GM12891 (cell line): ENCODE results near the gene SLC1A3. TPM values are rescaled to one million over a fixed set of nuclear protein-coding genes. Genes with fewer than 3 reads are reported as not detected.
"Not testable (repeated sequence)": the region's sequence is repeated elsewhere in the genome, so short reads cannot be mapped to it uniquely, and the experiment has no call there.

ENCODE experiments used
- DNase-seq: peaks from one replicate; pipeline ENCODE4 v3.0.0; 2011; ENCODE audit warnings: low spot score; ENCODE audit not compliant: insufficient read length
- FAIRE-seq: peaks from 2 replicates; lab custom pipeline; 2011; peaks lifted over from hg19 to GRCh38; lab: Jason Lieb, UNC
- PAX5 ChIP-seq: IDR thresholded peaks from 2 replicates; pipeline ENCODE4 v1.6.1; 2011; ENCODE audit warnings: low read length, moderate library complexity, mild to moderate bottlenecking; ENCODE audit not compliant: insufficient read depth, severe bottlenecking
- POLR2A ChIP-seq: IDR thresholded peaks from 2 replicates; pipeline ENCODE4 v1.6.1; 2011; ENCODE audit warnings: low read depth, low read length, control low read depth
- POLR2AphosphoS5 ChIP-seq: IDR thresholded peaks from 2 replicates; pipeline ENCODE4 v1.6.1; 2011; ENCODE audit warnings: low read depth, low read length, control low read depth
- POU2F2 ChIP-seq: IDR thresholded peaks from 2 replicates; pipeline ENCODE4 v1.6.1; 2011; ENCODE audit warnings: low read depth, mild to moderate bottlenecking, control low read depth, low read length, moderate library complexity
- SPI1 ChIP-seq: IDR thresholded peaks from 2 replicates; pipeline ENCODE4 v1.6.1; 2011; ENCODE audit warnings: low read depth, low read length, control low read depth
- TAF1 ChIP-seq: IDR thresholded peaks from 2 replicates; pipeline ENCODE4 v1.6.1; 2011; ENCODE audit warnings: low read depth, low read length, control low read depth
- polyA plus RNA-seq: library from polyadenylated mRNA; unstranded; fragments of >200 nt; gene quantifications from one replicate; pipeline ENCODE4 v1.2.1, GENCODE V29; 2012; ENCODE audit warnings: low read depth, missing spikeins, inconsistent platforms; ENCODE audit not compliant: missing spikeins

SLC1A3 gene
- polyA plus RNA-seq, result 1.5 TPM

DNA sequence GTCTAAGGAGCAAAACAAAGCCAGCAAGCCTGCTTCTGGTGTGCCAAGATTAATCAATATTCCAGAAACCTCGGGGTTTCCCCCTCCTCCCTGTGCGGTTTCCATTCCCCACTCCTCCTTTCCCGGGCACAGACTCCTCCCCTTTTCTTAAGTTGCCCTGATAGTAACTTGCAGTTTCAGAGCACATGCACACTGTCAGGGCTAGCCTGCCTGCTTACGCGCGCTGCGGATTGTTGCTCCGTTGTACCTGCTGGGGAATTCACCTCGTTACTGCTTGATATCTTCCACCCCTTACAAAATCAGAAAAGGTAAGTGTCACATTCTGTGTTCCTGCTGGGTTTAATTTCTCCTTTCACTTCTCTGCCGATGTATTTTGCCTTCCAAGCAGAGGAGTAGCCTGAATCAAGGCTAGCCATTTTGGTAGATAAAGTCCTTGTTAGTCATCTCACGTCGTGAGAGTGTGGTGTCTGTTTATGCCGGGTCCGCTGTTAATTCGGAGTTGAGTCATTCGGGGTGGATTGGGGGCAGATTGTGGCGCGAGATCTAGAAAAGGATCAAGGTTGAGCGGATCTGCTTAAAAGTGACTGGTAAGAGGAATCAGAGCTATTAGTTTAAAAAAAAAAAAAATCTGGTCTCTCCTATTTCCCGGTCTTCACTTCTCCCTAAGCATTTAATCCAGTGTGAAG, at the start of gene SLC1A3:
Gene SLC1A3, plus strand, starts transcription at position 179 of the 686 bp plus-strand sequence. CDS start 1,818 bp downstream, outside the sequence.
- DNase-seq (no peak), FAIRE-seq (peak; percentile 96)
- TF ChIP-seq POLR2AphosphoS5 (peak; percentile 68; the same call in 1 of the 2 replicates), POLR2A (peak; percentile 81), POU2F2 (0 out of 2 replicates have a peak, but pooled peaks have one; percentile 24), TAF1 (no peak)

- no peak for DNase-seq
- no peak for FAIRE-seq
- no peak for TF ChIP-seq TAF1
- no peak for TF ChIP-seq POU2F2
- TF ChIP-seq POLR2A, result no peak
- TF ChIP-seq POLR2AphosphoS5, result no peak
- TF ChIP-seq SPI1, result no peak
Measured at GRCh38 chr5:36558641-36559040, 47.8 kb upstream of the SLC1A3 start.

DNA sequence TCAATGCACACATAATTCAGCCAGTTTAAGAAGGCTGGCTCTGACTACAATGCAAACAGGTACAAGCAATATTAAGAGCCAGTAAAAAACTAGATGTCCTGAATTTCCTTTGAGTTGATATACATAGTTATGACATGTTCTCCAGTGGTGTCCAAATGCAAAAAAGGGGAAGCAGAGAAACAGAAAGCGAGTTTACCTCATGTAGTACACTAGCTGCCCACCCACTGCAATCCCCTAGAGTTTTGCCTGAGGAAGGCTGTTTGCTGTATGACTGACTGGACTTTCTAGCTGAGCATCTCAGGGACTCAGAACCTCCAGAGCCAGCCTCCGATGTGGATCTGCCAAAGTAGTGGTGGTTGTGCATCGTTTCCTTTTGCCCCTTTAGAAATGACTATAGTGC, 44.8 kb upstream of the SLC1A3 start:
- DNase-seq (no peak), FAIRE-seq (no peak)
- TF ChIP-seq TAF1 (no peak), POU2F2 (no peak), POLR2AphosphoS5 (no peak), POLR2A (no peak), SPI1 (no peak), PAX5 (no peak)

- no peak for TF ChIP-seq POU2F2
- TF ChIP-seq POLR2A, result no peak
- TF ChIP-seq PAX5, result no peak
- no peak for TF ChIP-seq TAF1
- TF ChIP-seq SPI1, result no peak
- TF ChIP-seq POLR2AphosphoS5, result no peak
- no peak for FAIRE-seq
- no peak for DNase-seq
Measured at GRCh38 chr5:36569491-36569890, 36.9 kb upstream of the SLC1A3 start.

DNA sequence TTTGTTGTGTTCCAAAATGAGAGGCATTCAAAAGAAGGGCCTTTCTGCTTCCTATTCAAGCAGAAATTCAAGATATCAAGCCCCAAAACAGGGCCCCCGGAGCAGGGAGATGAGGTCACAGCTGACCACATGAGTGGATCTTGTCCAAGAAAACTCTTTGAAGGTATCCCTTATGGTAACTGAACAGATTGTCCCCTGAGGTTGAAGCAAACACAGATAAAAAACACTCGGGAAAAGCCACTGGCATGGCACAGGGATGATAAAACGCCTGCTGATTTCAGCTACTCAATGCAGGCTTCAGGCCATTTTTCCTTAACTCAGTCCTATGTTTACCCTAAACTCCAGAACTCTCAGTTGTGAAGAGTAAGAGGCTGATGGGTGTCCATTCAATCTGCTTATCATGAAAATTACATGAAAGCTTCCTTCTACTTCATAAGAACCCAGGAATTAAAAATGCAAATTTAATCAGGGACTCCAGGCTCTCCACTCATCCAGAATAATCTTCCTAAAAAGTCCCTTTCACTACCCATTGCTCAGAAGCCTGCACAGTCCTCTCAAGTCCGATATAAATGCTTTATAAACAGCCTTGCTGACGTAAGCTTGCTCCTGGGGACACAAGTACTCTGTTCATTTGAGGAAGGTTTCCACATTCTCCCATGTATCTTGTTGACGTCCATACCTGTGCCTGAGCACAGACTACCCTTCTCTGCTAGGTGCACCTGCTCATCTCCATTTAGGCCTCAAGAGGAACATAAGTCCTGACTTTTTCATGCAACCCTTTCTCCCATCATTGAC, 35.9 kb upstream of the SLC1A3 start:
- DNase-seq, result no peak
- TF ChIP-seq POLR2A (no peak), POLR2AphosphoS5 (no peak), TAF1 (no peak)
- no peak for FAIRE-seq

GRCh38 chr5:36571401-36572042, 34.9 kb upstream of the SLC1A3 start:
- FAIRE-seq, result no peak
- no peak for DNase-seq
- TF ChIP-seq POU2F2 (no peak), POLR2AphosphoS5 (no peak), SPI1 (no peak), POLR2A (no peak), PAX5 (no peak), TAF1 (no peak)

DNA sequence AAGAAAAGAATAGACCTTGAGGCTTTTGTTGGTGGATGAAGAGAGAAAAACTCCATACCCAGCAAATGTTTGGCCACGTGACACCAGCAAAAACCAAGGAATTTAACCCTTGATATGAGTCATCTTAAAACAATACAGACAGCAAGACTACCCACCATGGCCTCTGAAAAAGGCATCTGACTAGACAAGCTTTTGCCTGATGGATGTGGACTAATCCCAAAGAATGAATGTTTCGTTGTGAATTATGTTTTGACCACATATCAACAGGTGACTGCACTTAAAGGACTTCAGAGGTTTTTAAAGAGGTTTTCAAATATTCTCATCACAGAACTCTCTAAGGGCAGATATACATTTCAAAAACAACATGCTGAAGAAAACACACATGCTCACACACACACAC, 33.0 kb upstream of the SLC1A3 start:
- FAIRE-seq (no peak), DNase-seq (no peak)
- TF ChIP-seq TAF1 (no peak), POLR2AphosphoS5 (no peak), POU2F2 (no peak), PAX5 (no peak), SPI1 (no peak), POLR2A (no peak)

- DNase-seq (no peak), FAIRE-seq (no peak)
Measured at GRCh38 chr5:36575361-36575781, 31.0 kb upstream of the SLC1A3 start.

GRCh38 chr5:36576721-36577120, 29.7 kb upstream of the SLC1A3 start:
- DNase-seq, result no peak
- FAIRE-seq, result no peak
- TF ChIP-seq PAX5 (no peak), SPI1 (no peak), POU2F2 (no peak), POLR2A (no peak), TAF1 (no peak), POLR2AphosphoS5 (no peak)

More at GRCh38 chr5:36575361-36575781, 31.0 kb upstream of the SLC1A3 start:
- TF ChIP-seq SPI1 (no peak), POLR2AphosphoS5 (no peak), TAF1 (no peak), POLR2A (no peak), POU2F2 (no peak), PAX5 (no peak)

- DNase-seq, FAIRE-seq: not testable (repeated sequence)
Measured at GRCh38 chr5:36579858-36580257, 26.5 kb upstream of the SLC1A3 start.

DNA sequence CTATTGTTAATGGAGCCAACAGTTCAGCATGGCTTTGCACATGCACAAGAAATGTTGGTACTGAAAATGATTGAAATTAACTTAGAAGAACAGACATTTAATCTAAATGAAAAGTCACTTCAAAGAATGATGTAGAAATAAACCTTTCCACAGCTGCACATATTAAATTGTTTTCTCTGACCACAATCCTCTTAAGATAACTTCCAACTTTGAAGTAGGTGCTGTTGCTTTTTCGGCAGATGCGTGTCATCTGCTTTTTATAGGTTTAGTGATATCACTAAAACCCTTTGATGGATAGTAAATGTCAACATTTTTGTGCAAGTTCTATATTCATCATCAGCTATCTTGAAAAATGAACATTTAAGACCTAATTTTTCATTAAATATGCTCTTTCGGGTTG, 25.3 kb upstream of the SLC1A3 start:
- no peak for TF ChIP-seq SPI1
- no peak for TF ChIP-seq TAF1
- no peak for TF ChIP-seq POLR2A
- no peak for TF ChIP-seq PAX5
- no peak for TF ChIP-seq POU2F2
- no peak for TF ChIP-seq POLR2AphosphoS5
- DNase-seq (no peak), FAIRE-seq (no peak)
